Measurements from ENCODE around the gene FUT7.

Gene FUT7

GRCh38 chr9:137054932-137055384, 23.1 kb upstream of the FUT7 start:
- Histone ChIP-seq H3K27ac (no peak overlapping the region), H2AFZ (ENCODE audit: low read depth) (no peak overlapping the region), H3K4me1 (ENCODE audit: low read depth, poor library complexity, severe bottlenecking) (peaks cover 6% of the 10 kb centered on the region), H3K27me3 (ENCODE audit: insufficient read depth, low read depth) (peaks cover 90% of the 10 kb centered on the region), H3K4me3 (IDR thresholded peaks at IDR 0.05; ENCODE audit: insufficient read depth, low read depth, low read length) (no peak overlapping the region), H4K20me1 (ENCODE audit: insufficient read depth) (no peaks in the 10 kb centered on the region), H3K36me3 (ENCODE audit: insufficient read depth) (no peaks in the 10 kb centered on the region), H3K4me2 (no peak overlapping the region), H3K9ac (no peak overlapping the region), H3K79me2 (ENCODE audit: insufficient read depth, low read depth) (no peaks in the 10 kb centered on the region)
- TF ChIP-seq CTCF (conservative IDR thresholded peaks at IDR 0.05; ENCODE audit: low read depth, low read length), result no peak

- no peak for TF ChIP-seq CTCF (conservative IDR thresholded peaks at IDR 0.05; ENCODE audit: low read depth, low read length)
- Histone ChIP-seq H3K27me3 (ENCODE audit: insufficient read depth, low read depth) (peaks cover 91% of the 10 kb centered on the region), H3K27ac (no peak within 1 kb of the TSS), H4K20me1 (ENCODE audit: insufficient read depth) (no peaks in the 10 kb centered on the region), H2AFZ (ENCODE audit: low read depth) (peak within 1 kb of the TSS; percentile 14), H3K4me1 (ENCODE audit: low read depth, poor library complexity, severe bottlenecking) (peaks cover 6% of the 10 kb centered on the region), H3K4me2 (no peak within 1 kb of the TSS), H3K79me2 (ENCODE audit: insufficient read depth, low read depth) (no peaks in the 10 kb centered on the region), H3K4me3 (IDR thresholded peaks at IDR 0.05; ENCODE audit: insufficient read depth, low read depth, low read length) (no peak within 1 kb of the TSS), H3K36me3 (ENCODE audit: insufficient read depth) (no peaks in the 10 kb centered on the region), H3K9ac (no peak within 1 kb of the TSS)
Observed at GRCh38 chr9:137053944-137054931, 22.4 kb upstream of the FUT7 start, which contains the start of gene ENTPD2. Gene ENTPD2 (minus strand): TSS chr9:137054061. CDS start chr9:137053997, 64 bp downstream.

- no peaks in the 10 kb centered on the region for H3K36me3 ChIP-seq (ENCODE audit: insufficient read depth)
- no peaks in the 10 kb centered on the region for H3K79me2 ChIP-seq (ENCODE audit: insufficient read depth, low read depth)
- H3K9ac ChIP-seq, result no peak overlapping the region
- H3K27me3 ChIP-seq (ENCODE audit: insufficient read depth, low read depth), result peaks cover 86% of the 10 kb centered on the region
- no peak overlapping the region for H3K27ac ChIP-seq
- H3K4me3 ChIP-seq (IDR thresholded peaks at IDR 0.05; ENCODE audit: insufficient read depth, low read depth, low read length), result no peak overlapping the region
- H3K4me1 ChIP-seq (ENCODE audit: low read depth, poor library complexity, severe bottlenecking), result peaks cover 6% of the 10 kb centered on the region
- H2AFZ ChIP-seq (ENCODE audit: low read depth), result peak overlapping the region; percentile 14; the same call in 1 of the 2 replicates
- no peak for TF ChIP-seq CTCF (conservative IDR thresholded peaks at IDR 0.05; ENCODE audit: low read depth, low read length)
- no peaks in the 10 kb centered on the region for H4K20me1 ChIP-seq (ENCODE audit: insufficient read depth)
- no peak overlapping the region for H3K4me2 ChIP-seq
Observed at GRCh38 chr9:137052998-137053943, 21.4 kb upstream of the FUT7 start.

GRCh38 chr9:137052293-137052692, 20.4 kb upstream of the FUT7 start:
- Histone ChIP-seq H4K20me1 (ENCODE audit: insufficient read depth) (no peaks in the 10 kb centered on the region), H3K9ac (no peak overlapping the region), H3K79me2 (ENCODE audit: insufficient read depth, low read depth) (no peaks in the 10 kb centered on the region), H3K27ac (no peak overlapping the region), H3K36me3 (ENCODE audit: insufficient read depth) (no peaks in the 10 kb centered on the region), H2AFZ (ENCODE audit: low read depth) (no peak overlapping the region), H3K4me1 (ENCODE audit: low read depth, poor library complexity, severe bottlenecking) (peaks cover 2% of the 10 kb centered on the region), H3K27me3 (ENCODE audit: insufficient read depth, low read depth) (peaks cover 86% of the 10 kb centered on the region), H3K4me3 (IDR thresholded peaks at IDR 0.05; ENCODE audit: insufficient read depth, low read depth, low read length) (no peak overlapping the region), H3K4me2 (no peak overlapping the region)
- TF ChIP-seq CTCF (conservative IDR thresholded peaks at IDR 0.05; ENCODE audit: low read depth, low read length), result no peak

Measured in KMS-11 (cell line).